ENCODE results near the gene ASIC2. TPM values are rescaled to one million over a fixed set of nuclear protein-coding genes. Genes with fewer than 3 reads are reported as not detected.

ASIC2 gene
- total RNA-seq, 1 experiment from 2014 or later: not detected

DNA sequence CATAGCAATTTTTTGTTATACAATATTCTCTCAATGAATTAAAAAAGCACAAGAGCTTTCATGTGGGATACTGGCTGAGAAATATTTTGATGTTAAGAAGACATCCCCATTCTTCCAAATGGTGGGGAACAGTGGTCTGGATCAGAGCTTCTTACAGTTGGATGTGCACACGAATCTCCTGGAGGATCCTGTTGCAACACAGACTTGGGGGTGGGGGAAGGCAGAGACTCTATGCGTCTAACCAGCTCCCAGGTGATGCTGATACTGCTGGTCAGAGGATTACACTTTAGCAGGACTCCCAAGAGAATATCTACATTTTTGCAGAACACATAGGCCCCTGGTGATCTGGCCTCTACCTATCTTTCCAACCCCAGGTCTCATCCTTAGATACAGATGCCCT, 193.2 kb downstream of the ASIC2 start:
- no peaks in the 10 kb centered on the region for H4K20me1 ChIP-seq (ENCODE audit: insufficient read depth, low read depth, low read length)
- no peak overlapping the region for H3K9ac ChIP-seq (ENCODE audit: low read length)
- H3K4me3 ChIP-seq (ENCODE audit: low read length): no peak overlapping the region
- H3K4me1 ChIP-seq (ENCODE audit: low read length): no peaks in the 10 kb centered on the region
- no peaks in the 10 kb centered on the region for H3K9me3 ChIP-seq (ENCODE audit: low read length)
- no peak overlapping the region for H3K4me2 ChIP-seq (ENCODE audit: low read depth, low read length, poor library complexity, severe bottlenecking)
- no peaks in the 10 kb centered on the region for H3K9me2 ChIP-seq (replicated peaks; ENCODE audit: insufficient read depth, low read length)
- H3K27ac ChIP-seq (ENCODE audit: low read length): no peak overlapping the region
- no peak for DNase-seq
- H3K79me2 ChIP-seq (ENCODE audit: low read length): no peaks in the 10 kb centered on the region
- H2AFZ ChIP-seq (ENCODE audit: low read length): no peak overlapping the region
- no peaks in the 10 kb centered on the region for H3K36me3 ChIP-seq (ENCODE audit: insufficient read depth, low read length)
- no peaks in the 10 kb centered on the region for H3K27me3 ChIP-seq (ENCODE audit: low read length)

DNA sequence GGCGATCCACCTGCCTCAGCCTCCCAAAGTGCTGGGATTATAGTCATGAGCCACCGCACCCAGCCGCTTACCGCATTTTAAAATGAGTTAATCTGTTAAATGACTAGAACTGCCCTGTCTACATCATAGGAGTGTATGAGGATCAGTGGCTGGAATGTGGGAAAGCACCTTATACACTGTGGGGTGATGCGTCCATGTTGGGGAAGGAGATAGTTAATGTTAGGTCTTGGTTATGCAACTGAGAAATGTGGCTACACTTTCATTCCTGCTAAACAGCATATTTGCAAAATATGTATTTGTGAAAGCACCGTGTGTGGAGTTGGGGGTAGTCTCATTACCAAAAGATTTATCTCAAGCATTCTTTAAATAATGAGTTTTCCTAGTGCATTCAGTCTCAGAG, 193.8 kb downstream of the ASIC2 start:
- Histone ChIP-seq H3K9ac (ENCODE audit: low read length) (no peak overlapping the region), H3K4me2 (ENCODE audit: low read depth, low read length, poor library complexity, severe bottlenecking) (no peak overlapping the region), H4K20me1 (ENCODE audit: insufficient read depth, low read depth, low read length) (no peaks in the 10 kb centered on the region), H3K27ac (ENCODE audit: low read length) (no peak overlapping the region), H3K4me1 (ENCODE audit: low read length) (no peaks in the 10 kb centered on the region), H3K9me2 (replicated peaks; ENCODE audit: insufficient read depth, low read length) (no peaks in the 10 kb centered on the region), H3K27me3 (ENCODE audit: low read length) (no peaks in the 10 kb centered on the region), H2AFZ (ENCODE audit: low read length) (no peak overlapping the region), H3K9me3 (ENCODE audit: low read length) (no peaks in the 10 kb centered on the region), H3K79me2 (ENCODE audit: low read length) (no peaks in the 10 kb centered on the region), H3K4me3 (ENCODE audit: low read length) (no peak overlapping the region), H3K36me3 (ENCODE audit: insufficient read depth, low read length) (no peaks in the 10 kb centered on the region)
- no peak for DNase-seq

DNA sequence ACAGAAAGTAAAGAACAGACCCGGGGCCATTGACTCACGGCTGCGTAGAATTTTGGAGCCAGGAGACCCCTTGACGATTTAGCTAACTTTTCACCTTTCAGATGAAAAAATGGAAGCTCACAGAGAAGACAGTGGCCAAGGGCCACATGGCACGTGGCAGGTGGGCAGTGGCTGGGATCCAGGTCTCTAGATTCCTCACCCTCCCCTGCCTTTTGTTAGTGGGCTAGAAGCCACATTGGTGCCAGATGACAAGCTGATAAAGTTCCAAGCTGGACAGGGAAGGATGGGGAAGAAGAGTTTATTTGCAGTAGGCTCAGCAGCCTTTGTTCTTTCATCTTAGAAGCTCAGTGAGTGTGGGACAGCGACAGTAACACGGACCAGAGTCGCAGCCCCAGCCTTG, 195.7 kb downstream of the ASIC2 start:
- DNase-seq: no peak
- no peaks in the 10 kb centered on the region for H3K9me2 ChIP-seq (replicated peaks; ENCODE audit: insufficient read depth, low read length)
- no peak overlapping the region for H3K4me3 ChIP-seq (ENCODE audit: low read length)
- H3K9me3 ChIP-seq (ENCODE audit: low read length): no peaks in the 10 kb centered on the region
- H3K4me2 ChIP-seq (ENCODE audit: low read depth, low read length, poor library complexity, severe bottlenecking): no peak overlapping the region
- H3K27me3 ChIP-seq (ENCODE audit: low read length): no peaks in the 10 kb centered on the region
- no peaks in the 10 kb centered on the region for H3K36me3 ChIP-seq (ENCODE audit: insufficient read depth, low read length)
- H4K20me1 ChIP-seq (ENCODE audit: insufficient read depth, low read depth, low read length): no peaks in the 10 kb centered on the region
- H3K4me1 ChIP-seq (ENCODE audit: low read length): no peaks in the 10 kb centered on the region
- no peaks in the 10 kb centered on the region for H3K79me2 ChIP-seq (ENCODE audit: low read length)
- no peak overlapping the region for H2AFZ ChIP-seq (ENCODE audit: low read length)
- no peak overlapping the region for H3K9ac ChIP-seq (ENCODE audit: low read length)
- no peak overlapping the region for H3K27ac ChIP-seq (ENCODE audit: low read length)

DNA sequence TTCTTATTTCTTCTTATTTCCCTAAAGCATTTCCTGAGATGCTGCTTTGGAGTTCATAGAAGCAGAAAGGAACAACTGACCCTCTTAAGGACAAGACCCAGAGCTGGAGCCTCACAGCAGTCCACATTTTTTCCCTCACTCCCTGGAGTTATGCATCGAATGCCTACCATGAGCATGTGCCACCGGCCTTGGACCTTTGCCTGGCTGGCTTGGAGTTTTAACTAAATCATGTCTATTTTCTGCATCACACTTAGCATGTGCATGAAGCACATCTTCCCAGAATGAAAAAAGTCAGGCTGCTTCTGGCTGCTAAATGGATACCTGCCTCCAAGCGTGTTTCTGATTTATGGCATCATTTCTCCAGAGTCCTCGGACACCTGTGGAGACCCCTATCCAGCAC, 196.9 kb downstream of the ASIC2 start:
- Histone ChIP-seq H3K9ac (ENCODE audit: low read length) (no peak overlapping the region), H3K36me3 (ENCODE audit: insufficient read depth, low read length) (no peaks in the 10 kb centered on the region), H3K4me3 (ENCODE audit: low read length) (no peak overlapping the region), H2AFZ (ENCODE audit: low read length) (no peak overlapping the region), H3K4me2 (ENCODE audit: low read depth, low read length, poor library complexity, severe bottlenecking) (no peak overlapping the region), H4K20me1 (ENCODE audit: insufficient read depth, low read depth, low read length) (no peaks in the 10 kb centered on the region), H3K9me3 (ENCODE audit: low read length) (no peaks in the 10 kb centered on the region), H3K4me1 (ENCODE audit: low read length) (no peaks in the 10 kb centered on the region), H3K27ac (ENCODE audit: low read length) (no peak overlapping the region), H3K27me3 (ENCODE audit: low read length) (no peaks in the 10 kb centered on the region), H3K79me2 (ENCODE audit: low read length) (no peaks in the 10 kb centered on the region), H3K9me2 (replicated peaks; ENCODE audit: insufficient read depth, low read length) (no peaks in the 10 kb centered on the region)
- no peak for DNase-seq

DNA sequence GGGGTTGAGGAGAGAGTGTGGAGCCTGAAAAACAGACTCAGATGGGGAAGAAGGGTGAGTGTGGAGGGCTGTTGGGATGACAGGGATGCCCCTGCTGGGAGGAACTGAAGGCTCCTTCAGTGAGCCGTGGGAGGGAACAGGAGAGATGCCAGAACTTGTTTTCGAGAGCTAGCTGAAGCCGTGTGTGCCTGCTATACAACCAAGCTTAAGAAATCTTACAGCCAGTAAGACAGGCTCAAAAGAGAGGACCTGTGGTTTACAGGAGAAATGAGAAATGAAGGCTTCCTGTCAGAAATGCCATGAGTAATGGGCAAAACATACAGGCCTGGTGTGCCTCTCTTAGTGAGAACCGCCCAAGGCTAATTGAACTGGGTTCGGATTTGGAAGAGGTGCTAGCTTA, 201.8 kb downstream of the ASIC2 start:
- Histone ChIP-seq H3K9ac (ENCODE audit: low read length) (no peak overlapping the region), H3K27me3 (ENCODE audit: low read length) (no peaks in the 10 kb centered on the region), H3K9me3 (ENCODE audit: low read length) (no peaks in the 10 kb centered on the region), H3K36me3 (ENCODE audit: insufficient read depth, low read length) (no peaks in the 10 kb centered on the region), H4K20me1 (ENCODE audit: insufficient read depth, low read depth, low read length) (no peaks in the 10 kb centered on the region), H3K27ac (ENCODE audit: low read length) (no peak overlapping the region), H2AFZ (ENCODE audit: low read length) (no peak overlapping the region), H3K4me3 (ENCODE audit: low read length) (no peak overlapping the region), H3K9me2 (replicated peaks; ENCODE audit: insufficient read depth, low read length) (no peaks in the 10 kb centered on the region), H3K4me1 (ENCODE audit: low read length) (no peaks in the 10 kb centered on the region), H3K79me2 (ENCODE audit: low read length) (no peaks in the 10 kb centered on the region), H3K4me2 (ENCODE audit: low read depth, low read length, poor library complexity, severe bottlenecking) (no peak overlapping the region)
- DNase-seq: no peak

DNA sequence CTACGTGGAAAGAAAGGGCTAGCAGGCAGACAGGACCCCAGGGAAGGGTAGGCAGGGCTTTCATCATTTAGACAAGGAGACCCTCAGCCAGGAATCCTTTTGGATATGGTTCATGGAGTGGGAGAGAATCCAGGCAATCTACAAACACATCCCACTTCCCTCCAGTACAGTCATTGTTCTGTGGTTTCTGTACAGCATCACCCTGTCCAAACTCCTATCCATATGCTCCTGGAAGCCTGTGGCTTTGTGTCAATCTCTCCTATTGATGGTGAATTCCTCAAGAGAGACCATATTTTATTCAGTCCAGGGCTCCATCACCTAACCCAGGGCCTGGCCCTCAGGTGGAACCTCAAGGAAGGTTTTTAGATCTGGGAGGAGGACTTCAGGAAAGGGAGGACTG, 202.3 kb downstream of the ASIC2 start:
- no peaks in the 10 kb centered on the region for H3K79me2 ChIP-seq (ENCODE audit: low read length)
- no peaks in the 10 kb centered on the region for H3K36me3 ChIP-seq (ENCODE audit: insufficient read depth, low read length)
- no peak overlapping the region for H3K27ac ChIP-seq (ENCODE audit: low read length)
- H3K9me3 ChIP-seq (ENCODE audit: low read length): no peaks in the 10 kb centered on the region
- H3K27me3 ChIP-seq (ENCODE audit: low read length): no peaks in the 10 kb centered on the region
- H3K4me2 ChIP-seq (ENCODE audit: low read depth, low read length, poor library complexity, severe bottlenecking): no peak overlapping the region
- no peak overlapping the region for H3K4me3 ChIP-seq (ENCODE audit: low read length)
- H3K9ac ChIP-seq (ENCODE audit: low read length): no peak overlapping the region
- DNase-seq: no peak
- H2AFZ ChIP-seq (ENCODE audit: low read length): no peak overlapping the region
- no peaks in the 10 kb centered on the region for H3K9me2 ChIP-seq (replicated peaks; ENCODE audit: insufficient read depth, low read length)
- H3K4me1 ChIP-seq (ENCODE audit: low read length): no peaks in the 10 kb centered on the region
- H4K20me1 ChIP-seq (ENCODE audit: insufficient read depth, low read depth, low read length): no peaks in the 10 kb centered on the region

DNA sequence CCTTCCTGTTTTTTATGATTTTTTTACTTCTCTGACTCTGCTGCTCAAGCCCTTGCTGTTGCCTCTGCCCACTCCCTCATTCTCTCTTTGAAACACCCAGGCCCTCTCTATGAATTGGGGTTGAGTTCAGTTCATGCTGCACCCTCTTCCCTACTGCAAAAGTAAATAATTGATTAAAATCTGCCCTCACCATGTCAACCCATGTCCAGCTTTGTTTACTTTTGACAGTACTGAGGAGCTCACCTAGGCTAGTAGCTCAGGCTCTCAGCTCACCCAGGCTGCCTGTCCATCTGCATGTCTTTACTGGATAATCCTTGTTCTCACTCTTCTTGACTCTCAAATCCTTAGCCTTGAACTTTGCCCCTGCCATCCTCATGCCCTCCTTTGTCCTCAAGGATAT, 206.2 kb downstream of the ASIC2 start:
- H3K79me2 ChIP-seq (ENCODE audit: low read length): no peaks in the 10 kb centered on the region
- H3K27me3 ChIP-seq (ENCODE audit: low read length): no peaks in the 10 kb centered on the region
- DNase-seq: no peak
- H3K4me1 ChIP-seq (ENCODE audit: low read length): no peaks in the 10 kb centered on the region
- H3K4me2 ChIP-seq (ENCODE audit: low read depth, low read length, poor library complexity, severe bottlenecking): no peak overlapping the region
- no peaks in the 10 kb centered on the region for H3K9me3 ChIP-seq (ENCODE audit: low read length)
- H3K27ac ChIP-seq (ENCODE audit: low read length): no peak overlapping the region
- no peak overlapping the region for H3K9ac ChIP-seq (ENCODE audit: low read length)
- H3K4me3 ChIP-seq (ENCODE audit: low read length): no peak overlapping the region
- no peaks in the 10 kb centered on the region for H3K36me3 ChIP-seq (ENCODE audit: insufficient read depth, low read length)
- H3K9me2 ChIP-seq (replicated peaks; ENCODE audit: insufficient read depth, low read length): no peaks in the 10 kb centered on the region
- no peaks in the 10 kb centered on the region for H4K20me1 ChIP-seq (ENCODE audit: insufficient read depth, low read depth, low read length)
- H2AFZ ChIP-seq (ENCODE audit: low read length): no peak overlapping the region

DNA sequence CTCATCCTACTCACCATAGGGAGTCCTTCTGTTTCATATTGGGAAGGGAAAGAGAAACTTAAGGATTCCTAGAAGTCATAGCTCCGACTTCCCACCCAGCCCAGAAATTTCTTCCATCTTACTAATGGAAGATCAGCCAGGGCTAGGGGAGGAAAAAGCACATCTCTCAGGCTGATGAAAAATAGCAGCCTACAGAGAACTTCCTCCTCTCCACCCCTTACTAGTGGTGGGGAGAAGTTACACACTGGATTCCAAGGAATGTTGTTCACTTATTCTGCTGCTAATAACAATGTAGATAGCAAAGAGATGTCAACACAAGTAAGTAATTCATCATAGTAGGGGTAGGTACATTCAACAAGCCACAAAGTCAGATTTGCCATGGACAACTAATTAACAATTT, 207.1 kb downstream of the ASIC2 start:
- H3K4me1 ChIP-seq (ENCODE audit: low read length): no peaks in the 10 kb centered on the region
- no peak overlapping the region for H3K9ac ChIP-seq (ENCODE audit: low read length)
- no peaks in the 10 kb centered on the region for H3K9me3 ChIP-seq (ENCODE audit: low read length)
- no peak overlapping the region for H2AFZ ChIP-seq (ENCODE audit: low read length)
- H3K4me3 ChIP-seq (ENCODE audit: low read length): no peak overlapping the region
- no peak overlapping the region for H3K27ac ChIP-seq (ENCODE audit: low read length)
- H3K4me2 ChIP-seq (ENCODE audit: low read depth, low read length, poor library complexity, severe bottlenecking): no peak overlapping the region
- no peaks in the 10 kb centered on the region for H3K9me2 ChIP-seq (replicated peaks; ENCODE audit: insufficient read depth, low read length)
- no peaks in the 10 kb centered on the region for H3K36me3 ChIP-seq (ENCODE audit: insufficient read depth, low read length)
- no peaks in the 10 kb centered on the region for H3K27me3 ChIP-seq (ENCODE audit: low read length)
- H3K79me2 ChIP-seq (ENCODE audit: low read length): no peaks in the 10 kb centered on the region
- no peak for DNase-seq
- H4K20me1 ChIP-seq (ENCODE audit: insufficient read depth, low read depth, low read length): no peaks in the 10 kb centered on the region

DNA sequence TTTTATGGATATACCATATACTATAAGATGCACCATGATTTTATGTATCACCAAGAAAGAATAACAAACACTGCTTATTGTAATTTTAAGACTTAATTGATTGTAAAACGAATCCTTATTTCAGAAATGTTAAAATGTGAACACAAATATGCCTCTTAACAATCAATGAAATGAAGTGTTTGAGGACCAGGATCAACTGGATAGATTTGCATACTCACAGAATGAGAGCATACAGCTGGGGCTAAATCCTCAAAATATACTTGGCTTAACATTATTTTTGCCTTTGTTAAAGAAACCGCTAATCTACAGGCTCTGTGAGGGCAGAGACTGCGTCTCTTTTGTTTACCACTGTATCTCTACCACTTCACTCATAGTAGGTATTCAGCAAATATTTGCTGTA, 207.8 kb downstream of the ASIC2 start:
- Histone ChIP-seq H3K27ac (ENCODE audit: low read length) (no peak overlapping the region), H3K36me3 (ENCODE audit: insufficient read depth, low read length) (no peaks in the 10 kb centered on the region), H3K4me1 (ENCODE audit: low read length) (no peaks in the 10 kb centered on the region), H3K79me2 (ENCODE audit: low read length) (no peaks in the 10 kb centered on the region), H3K9me3 (ENCODE audit: low read length) (no peaks in the 10 kb centered on the region), H3K27me3 (ENCODE audit: low read length) (no peaks in the 10 kb centered on the region), H4K20me1 (ENCODE audit: insufficient read depth, low read depth, low read length) (no peaks in the 10 kb centered on the region), H3K4me2 (ENCODE audit: low read depth, low read length, poor library complexity, severe bottlenecking) (no peak overlapping the region), H2AFZ (ENCODE audit: low read length) (no peak overlapping the region), H3K4me3 (ENCODE audit: low read length) (no peak overlapping the region), H3K9me2 (replicated peaks; ENCODE audit: insufficient read depth, low read length) (no peaks in the 10 kb centered on the region), H3K9ac (ENCODE audit: low read length) (no peak overlapping the region)
- no peak for DNase-seq

Measured in Karpas-422 (cell line).